Activated CD4-positive, CD25-positive, alpha-beta regulatory T cell (primary cell): ENCODE data around the gene DTNA.
"Not testable (repeated sequence)": the region's sequence is repeated elsewhere in the genome, so short reads cannot be mapped to it uniquely, and the experiment has no call there.

Experiments used
- DNase-seq, 4 experiments: peaks; one replicate each; lab custom pipeline; 2025; lab: John Stamatoyannopoulos, UW

Gene DTNA

GRCh38 chr18:34904994-34905393 is 194.9 kb downstream of the DTNA start:
- no peak for DNase-seq

- not testable (repeated sequence) for DNase-seq
Observed at GRCh38 chr18:34906985-34907384, 196.9 kb downstream of the DTNA start.

- DNase-seq, result no peak
Observed at GRCh38 chr18:34909637-34910364, 199.7 kb downstream of the DTNA start.

- DNase-seq, result no peak
Observed at GRCh38 chr18:34911081-34911480, 201.0 kb downstream of the DTNA start.

- no peak for DNase-seq
Observed at GRCh38 chr18:34911661-34912384, 201.7 kb downstream of the DTNA start.

- no peak for DNase-seq
Observed at GRCh38 chr18:34913837-34914661, 204.0 kb downstream of the DTNA start.

GRCh38 chr18:34915046-34915445 is 204.9 kb downstream of the DTNA start:
- no peak for DNase-seq

GRCh38 chr18:34916539-34916938 is 206.4 kb downstream of the DTNA start:
- not testable (repeated sequence) for DNase-seq

- DNase-seq, result no peak
Observed at GRCh38 chr18:34918856-34919255, 208.8 kb downstream of the DTNA start.

- DNase-seq, result no peak
Observed at GRCh38 chr18:34921226-34921625, 211.1 kb downstream of the DTNA start.

- DNase-seq, result no peak
Observed at GRCh38 chr18:34921811-34922385, 211.8 kb downstream of the DTNA start.

GRCh38 chr18:34922594-34922993 is 212.5 kb downstream of the DTNA start:
- not testable (repeated sequence) for DNase-seq

GRCh38 chr18:34923911-34924310 is 213.8 kb downstream of the DTNA start:
- DNase-seq, result no peak

GRCh38 chr18:34926683-34927082 is 216.6 kb downstream of the DTNA start:
- no peak for DNase-seq

GRCh38 chr18:34928088-34928753 is 218.1 kb downstream of the DTNA start:
- no peak for DNase-seq

GRCh38 chr18:34928754-34929335 is 218.7 kb downstream of the DTNA start:
- DNase-seq, result no peak

GRCh38 chr18:34929336-34929780 is 219.3 kb downstream of the DTNA start:
- no peak for DNase-seq

GRCh38 chr18:34932363-34932762 is 222.3 kb downstream of the DTNA start:
- DNase-seq, result no peak

GRCh38 chr18:34932792-34933466 is 222.8 kb downstream of the DTNA start:
- no peak for DNase-seq

GRCh38 chr18:34933909-34934661 is 224.0 kb downstream of the DTNA start:
- no peak for DNase-seq
